ENCODE data around the gene LMAN1L. TPM values are rescaled to one million over a fixed set of nuclear protein-coding genes. Genes with fewer than 3 reads are reported as not detected.

The LMAN1L gene
- total RNA-seq, 1 experiment from 2014 or later = not detected

DNA sequence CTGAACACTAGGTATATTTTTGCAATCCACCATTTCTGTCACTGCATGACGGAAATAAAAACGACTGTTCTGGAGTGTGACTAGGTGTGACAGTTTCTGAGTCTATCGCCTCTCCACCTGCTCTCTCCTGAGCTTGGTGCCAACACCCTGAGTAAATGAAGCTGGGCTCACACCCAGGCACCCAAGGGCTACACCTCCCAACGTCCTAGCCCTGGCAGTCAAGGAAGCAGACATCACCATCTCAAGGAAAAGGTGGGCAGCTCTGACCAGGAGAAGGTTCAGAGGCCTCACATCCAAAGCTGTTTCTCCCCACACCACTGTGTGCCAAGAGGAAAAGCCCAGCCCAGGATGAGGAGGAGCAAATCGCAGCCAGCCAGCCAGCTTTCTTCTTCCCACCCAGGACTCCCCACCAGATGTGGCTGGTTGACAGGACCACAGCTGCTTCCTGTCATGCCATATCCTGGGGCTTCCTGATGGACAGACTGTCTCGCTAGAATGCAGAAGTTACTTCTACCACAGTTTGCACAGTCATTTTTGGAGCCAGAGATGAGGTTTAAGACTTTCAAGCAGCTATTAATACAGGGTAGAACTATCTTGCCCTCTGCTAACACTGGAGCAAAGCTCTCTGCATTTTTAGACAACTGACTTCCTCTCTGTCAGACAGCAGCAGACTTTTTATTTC is 57.2 kb downstream of the LMAN1L start:
- ChIA-PET CTCF (interaction anchor here (0.7 to 2.2 kb wide), 4 partner anchors 20 to 101 kb away, joined by 3 to 11 read pairs (median 6); partner anchors contain the start of genes MPI and ULK3), POLR2A (no interaction called here)
- peaks cover 34% of the 10 kb centered on the region for H3K4me1 Mint-ChIP-seq
- DNase-seq (ENCODE audit: low spot score) (no peak), ATAC-seq (no peak)
- no peaks in the 10 kb centered on the region for H3K27me3 Mint-ChIP-seq (ENCODE audit: low read depth)
- peaks cover 6% of the 10 kb centered on the region for H3K9me3 Mint-ChIP-seq
- peaks cover 18% of the 10 kb centered on the region for H3K36me3 Mint-ChIP-seq
- H3K27ac Mint-ChIP-seq = peak overlapping the region; percentile 85
- TF ChIP-seq ETV6 (CRISPR knock-in tag; IDR thresholded peaks at IDR 0.05) = no peak
- TF ChIP-seq, protein P1, sequence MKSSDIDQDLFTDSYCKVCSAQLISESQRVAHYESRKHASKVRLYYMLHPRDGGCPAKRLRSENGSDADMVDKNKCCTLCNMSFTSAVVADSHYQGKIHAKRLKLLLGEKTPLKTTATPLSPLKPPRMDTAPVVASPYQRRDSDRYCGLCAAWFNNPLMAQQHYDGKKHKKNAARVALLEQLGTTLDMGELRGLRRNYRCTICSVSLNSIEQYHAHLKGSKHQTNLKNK (CRISPR knock-in tag; IDR thresholded peaks at IDR 0.05) = no peak
- TF ChIP-seq GRHL2 (CRISPR knock-in tag; IDR thresholded peaks at IDR 0.05; ENCODE audit: insufficient replicate concordance, severe bottlenecking) = no peak
- H3K4me3 Mint-ChIP-seq = peak overlapping the region; percentile 29; the same call in 1 of the 2 replicates

DNA sequence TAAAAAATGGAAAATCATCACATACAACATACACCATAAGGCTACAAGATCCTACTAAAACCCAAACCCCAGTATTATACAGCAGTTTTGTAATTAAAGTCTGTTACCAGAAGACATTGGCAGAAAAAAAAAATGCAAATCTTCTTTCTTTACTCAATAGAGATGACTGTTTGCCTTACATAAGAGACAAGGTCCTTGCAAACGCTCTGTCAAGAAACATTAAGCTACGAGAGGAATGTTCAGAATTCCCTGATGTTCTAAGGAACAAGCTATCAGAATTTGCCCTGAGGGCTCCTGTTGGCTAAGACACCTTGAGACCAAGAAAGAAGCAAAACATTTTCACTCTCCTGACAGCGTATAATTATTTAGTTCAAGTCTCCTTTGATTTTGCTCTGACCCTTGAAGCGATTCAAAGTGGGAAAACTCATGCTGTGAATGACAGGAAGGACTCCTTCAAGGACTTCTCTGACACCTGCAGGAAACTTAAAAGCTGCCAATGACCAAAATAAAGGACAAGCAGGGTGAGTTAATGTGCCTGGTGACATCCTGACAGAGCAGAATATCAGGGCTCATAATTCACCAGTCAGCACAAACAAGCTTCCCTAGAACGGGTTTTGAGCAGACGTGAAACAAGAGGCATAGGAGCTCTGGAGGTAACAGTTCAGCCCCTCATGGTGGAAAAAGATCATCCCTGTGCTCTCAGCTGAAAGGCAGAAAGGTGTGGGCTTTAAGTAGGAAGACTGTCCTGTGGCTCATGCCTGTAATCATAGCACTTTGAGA is 58.0 kb downstream of the LMAN1L start:
- Mint-ChIP-seq H3K27me3 (ENCODE audit: low read depth) (no peaks in the 10 kb centered on the region), H3K36me3 (peaks cover 18% of the 10 kb centered on the region), H3K4me1 (peaks cover 30% of the 10 kb centered on the region), H3K27ac (peak overlapping the region; percentile 85), H3K9me3 (peaks cover 6% of the 10 kb centered on the region), H3K4me3 (peak overlapping the region; percentile 93)
- DNase-seq (ENCODE audit: low spot score) (no peak), ATAC-seq (no peak)
- POLR2A ChIA-PET = interaction anchor here (1.2 kb wide), 1 partner anchor 28 kb away, joined by 3 read pairs; no protein-coding TSS in a partner anchor
- CTCF ChIA-PET = interaction anchor here (1.1 to 2.2 kb wide), 5 partner anchors 19 to 99 kb away, joined by 3 to 11 read pairs (median 4); partner anchors contain the start of genes CSK, MPI and ULK3
- TF ChIP-seq, protein P2, sequence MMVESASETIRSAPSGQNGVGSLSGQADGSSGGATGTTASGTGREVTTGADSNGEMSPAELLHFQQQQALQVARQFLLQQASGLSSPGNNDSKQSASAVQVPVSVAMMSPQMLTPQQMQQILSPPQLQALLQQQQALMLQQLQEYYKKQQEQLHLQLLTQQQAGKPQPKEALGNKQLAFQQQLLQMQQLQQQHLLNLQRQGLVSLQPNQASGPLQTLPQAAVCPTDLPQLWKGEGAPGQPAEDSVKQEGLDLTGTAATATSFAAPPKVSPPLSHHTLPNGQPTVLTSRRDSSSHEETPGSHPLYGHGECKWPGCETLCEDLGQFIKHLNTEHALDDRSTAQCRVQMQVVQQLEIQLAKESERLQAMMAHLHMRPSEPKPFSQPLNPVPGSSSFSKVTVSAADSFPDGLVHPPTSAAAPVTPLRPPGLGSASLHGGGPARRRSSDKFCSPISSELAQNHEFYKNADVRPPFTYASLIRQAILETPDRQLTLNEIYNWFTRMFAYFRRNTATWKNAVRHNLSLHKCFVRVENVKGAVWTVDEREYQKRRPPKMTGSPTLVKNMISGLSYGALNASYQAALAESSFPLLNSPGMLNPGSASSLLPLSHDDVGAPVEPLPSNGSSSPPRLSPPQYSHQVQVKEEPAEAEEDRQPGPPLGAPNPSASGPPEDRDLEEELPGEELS (CRISPR knock-in tag; IDR thresholded peaks at IDR 0.05) = no peak
- TF ChIP-seq, protein P3, sequence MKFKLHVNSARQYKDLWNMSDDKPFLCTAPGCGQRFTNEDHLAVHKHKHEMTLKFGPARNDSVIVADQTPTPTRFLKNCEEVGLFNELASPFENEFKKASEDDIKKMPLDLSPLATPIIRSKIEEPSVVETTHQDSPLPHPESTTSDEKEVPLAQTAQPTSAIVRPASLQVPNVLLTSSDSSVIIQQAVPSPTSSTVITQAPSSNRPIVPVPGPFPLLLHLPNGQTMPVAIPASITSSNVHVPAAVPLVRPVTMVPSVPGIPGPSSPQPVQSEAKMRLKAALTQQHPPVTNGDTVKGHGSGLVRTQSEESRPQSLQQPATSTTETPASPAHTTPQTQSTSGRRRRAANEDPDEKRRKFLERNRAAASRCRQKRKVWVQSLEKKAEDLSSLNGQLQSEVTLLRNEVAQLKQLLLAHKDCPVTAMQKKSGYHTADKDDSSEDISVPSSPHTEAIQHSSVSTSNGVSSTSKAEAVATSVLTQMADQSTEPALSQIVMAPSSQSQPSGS (CRISPR knock-in tag; IDR thresholded peaks at IDR 0.05; ENCODE audit: borderline replicate concordance, low read depth) = no peak
- TF ChIP-seq, protein P4, sequence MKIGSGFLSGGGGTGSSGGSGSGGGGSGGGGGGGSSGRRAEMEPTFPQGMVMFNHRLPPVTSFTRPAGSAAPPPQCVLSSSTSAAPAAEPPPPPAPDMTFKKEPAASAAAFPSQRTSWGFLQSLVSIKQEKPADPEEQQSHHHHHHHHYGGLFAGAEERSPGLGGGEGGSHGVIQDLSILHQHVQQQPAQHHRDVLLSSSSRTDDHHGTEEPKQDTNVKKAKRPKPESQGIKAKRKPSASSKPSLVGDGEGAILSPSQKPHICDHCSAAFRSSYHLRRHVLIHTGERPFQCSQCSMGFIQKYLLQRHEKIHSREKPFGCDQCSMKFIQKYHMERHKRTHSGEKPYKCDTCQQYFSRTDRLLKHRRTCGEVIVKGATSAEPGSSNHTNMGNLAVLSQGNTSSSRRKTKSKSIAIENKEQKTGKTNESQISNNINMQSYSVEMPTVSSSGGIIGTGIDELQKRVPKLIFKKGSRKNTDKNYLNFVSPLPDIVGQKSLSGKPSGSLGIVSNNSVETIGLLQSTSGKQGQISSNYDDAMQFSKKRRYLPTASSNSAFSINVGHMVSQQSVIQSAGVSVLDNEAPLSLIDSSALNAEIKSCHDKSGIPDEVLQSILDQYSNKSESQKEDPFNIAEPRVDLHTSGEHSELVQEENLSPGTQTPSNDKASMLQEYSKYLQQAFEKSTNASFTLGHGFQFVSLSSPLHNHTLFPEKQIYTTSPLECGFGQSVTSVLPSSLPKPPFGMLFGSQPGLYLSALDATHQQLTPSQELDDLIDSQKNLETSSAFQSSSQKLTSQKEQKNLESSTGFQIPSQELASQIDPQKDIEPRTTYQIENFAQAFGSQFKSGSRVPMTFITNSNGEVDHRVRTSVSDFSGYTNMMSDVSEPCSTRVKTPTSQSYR (CRISPR knock-in tag; IDR thresholded peaks at IDR 0.05) = no peak
- TF ChIP-seq, protein P5, sequence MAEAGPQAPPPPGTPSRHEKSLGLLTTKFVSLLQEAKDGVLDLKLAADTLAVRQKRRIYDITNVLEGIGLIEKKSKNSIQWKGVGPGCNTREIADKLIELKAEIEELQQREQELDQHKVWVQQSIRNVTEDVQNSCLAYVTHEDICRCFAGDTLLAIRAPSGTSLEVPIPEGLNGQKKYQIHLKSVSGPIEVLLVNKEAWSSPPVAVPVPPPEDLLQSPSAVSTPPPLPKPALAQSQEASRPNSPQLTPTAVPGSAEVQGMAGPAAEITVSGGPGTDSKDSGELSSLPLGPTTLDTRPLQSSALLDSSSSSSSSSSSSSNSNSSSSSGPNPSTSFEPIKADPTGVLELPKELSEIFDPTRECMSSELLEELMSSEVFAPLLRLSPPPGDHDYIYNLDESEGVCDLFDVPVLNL (CRISPR knock-in tag; IDR thresholded peaks at IDR 0.05; ENCODE audit: borderline replicate concordance, low read depth) = no peak
- TF ChIP-seq, protein P6, sequence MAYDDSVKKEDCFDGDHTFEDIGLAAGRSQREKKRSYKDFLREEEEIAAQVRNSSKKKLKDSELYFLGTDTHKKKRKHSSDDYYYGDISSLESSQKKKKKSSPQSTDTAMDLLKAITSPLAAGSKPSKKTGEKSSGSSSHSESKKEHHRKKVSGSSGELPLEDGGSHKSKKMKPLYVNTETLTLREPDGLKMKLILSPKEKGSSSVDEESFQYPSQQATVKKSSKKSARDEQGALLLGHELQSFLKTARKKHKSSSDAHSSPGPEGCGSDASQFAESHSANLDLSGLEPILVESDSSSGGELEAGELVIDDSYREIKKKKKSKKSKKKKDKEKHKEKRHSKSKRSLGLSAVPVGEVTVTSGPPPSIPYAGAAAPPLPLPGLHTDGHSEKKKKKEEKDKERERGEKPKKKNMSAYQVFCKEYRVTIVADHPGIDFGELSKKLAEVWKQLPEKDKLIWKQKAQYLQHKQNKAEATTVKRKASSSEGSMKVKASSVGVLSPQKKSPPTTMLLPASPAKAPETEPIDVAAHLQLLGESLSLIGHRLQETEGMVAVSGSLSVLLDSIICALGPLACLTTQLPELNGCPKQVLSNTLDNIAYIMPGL (CRISPR knock-in tag; IDR thresholded peaks at IDR 0.05) = no peak
- TF ChIP-seq GRHL2 (CRISPR knock-in tag; IDR thresholded peaks at IDR 0.05; ENCODE audit: insufficient replicate concordance, severe bottlenecking) = no peak
- TF ChIP-seq, protein P7, sequence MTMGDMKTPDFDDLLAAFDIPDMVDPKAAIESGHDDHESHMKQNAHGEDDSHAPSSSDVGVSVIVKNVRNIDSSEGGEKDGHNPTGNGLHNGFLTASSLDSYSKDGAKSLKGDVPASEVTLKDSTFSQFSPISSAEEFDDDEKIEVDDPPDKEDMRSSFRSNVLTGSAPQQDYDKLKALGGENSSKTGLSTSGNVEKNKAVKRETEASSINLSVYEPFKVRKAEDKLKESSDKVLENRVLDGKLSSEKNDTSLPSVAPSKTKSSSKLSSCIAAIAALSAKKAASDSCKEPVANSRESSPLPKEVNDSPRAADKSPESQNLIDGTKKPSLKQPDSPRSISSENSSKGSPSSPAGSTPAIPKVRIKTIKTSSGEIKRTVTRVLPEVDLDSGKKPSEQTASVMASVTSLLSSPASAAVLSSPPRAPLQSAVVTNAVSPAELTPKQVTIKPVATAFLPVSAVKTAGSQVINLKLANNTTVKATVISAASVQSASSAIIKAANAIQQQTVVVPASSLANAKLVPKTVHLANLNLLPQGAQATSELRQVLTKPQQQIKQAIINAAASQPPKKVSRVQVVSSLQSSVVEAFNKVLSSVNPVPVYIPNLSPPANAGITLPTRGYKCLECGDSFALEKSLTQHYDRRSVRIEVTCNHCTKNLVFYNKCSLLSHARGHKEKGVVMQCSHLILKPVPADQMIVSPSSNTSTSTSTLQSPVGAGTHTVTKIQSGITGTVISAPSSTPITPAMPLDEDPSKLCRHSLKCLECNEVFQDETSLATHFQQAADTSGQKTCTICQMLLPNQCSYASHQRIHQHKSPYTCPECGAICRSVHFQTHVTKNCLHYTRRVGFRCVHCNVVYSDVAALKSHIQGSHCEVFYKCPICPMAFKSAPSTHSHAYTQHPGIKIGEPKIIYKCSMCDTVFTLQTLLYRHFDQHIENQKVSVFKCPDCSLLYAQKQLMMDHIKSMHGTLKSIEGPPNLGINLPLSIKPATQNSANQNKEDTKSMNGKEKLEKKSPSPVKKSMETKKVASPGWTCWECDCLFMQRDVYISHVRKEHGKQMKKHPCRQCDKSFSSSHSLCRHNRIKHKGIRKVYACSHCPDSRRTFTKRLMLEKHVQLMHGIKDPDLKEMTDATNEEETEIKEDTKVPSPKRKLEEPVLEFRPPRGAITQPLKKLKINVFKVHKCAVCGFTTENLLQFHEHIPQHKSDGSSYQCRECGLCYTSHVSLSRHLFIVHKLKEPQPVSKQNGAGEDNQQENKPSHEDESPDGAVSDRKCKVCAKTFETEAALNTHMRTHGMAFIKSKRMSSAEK (CRISPR knock-in tag; IDR thresholded peaks at IDR 0.05; ENCODE audit: borderline replicate concordance) = no peak
- TF ChIP-seq, protein P8, sequence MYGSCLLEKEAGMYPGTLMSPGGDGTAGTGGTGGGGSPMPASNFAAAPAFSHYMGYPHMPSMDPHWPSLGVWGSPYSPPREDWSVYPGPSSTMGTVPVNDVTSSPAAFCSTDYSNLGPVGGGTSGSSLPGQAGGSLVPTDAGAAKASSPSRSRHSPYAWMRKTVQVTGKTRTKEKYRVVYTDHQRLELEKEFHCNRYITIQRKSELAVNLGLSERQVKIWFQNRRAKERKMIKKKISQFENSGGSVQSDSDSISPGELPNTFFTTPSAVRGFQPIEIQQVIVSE (CRISPR knock-in tag; IDR thresholded peaks at IDR 0.05; ENCODE audit: borderline replicate concordance) = no peak
- TF ChIP-seq JUN (CRISPR knock-in tag; IDR thresholded peaks at IDR 0.05) = no peak
- TF ChIP-seq ESRRA (CRISPR knock-in tag; IDR thresholded peaks at IDR 0.05; ENCODE audit: borderline replicate concordance) = no peak
- no peak for TF ChIP-seq CBFB (CRISPR knock-in tag; IDR thresholded peaks at IDR 0.05; ENCODE audit: low read depth)
- no peak for TF ChIP-seq NFE2L1 (CRISPR knock-in tag; IDR thresholded peaks at IDR 0.05)
